Measurements from ENCODE around the gene FGFBP1. TPM values are rescaled to one million over a fixed set of nuclear protein-coding genes. Genes with fewer than 3 reads are reported as not detected.
A peak's percentile ranks its signal among the peaks of the same experiment; 100 is the strongest.
"Not testable (repeated sequence)": the region's sequence is repeated elsewhere in the genome, so short reads cannot be mapped to it uniquely, and the experiment has no call there.

FGFBP1 gene
- total RNA-seq, 1 donor from 2014 or later: 22.1 TPM

GRCh38 chr4:15917297-15917696 lies 21.2 kb downstream of the FGFBP1 start:
- no peak for TF ChIP-seq CTCF (conservative IDR thresholded peaks at IDR 0.05)
- no peak overlapping the region for H3K4me3 Mint-ChIP-seq
- no peak for DNase-seq (ENCODE audit: extremely low spot score, unreplicated experiment)
- peaks cover 5% of the 10 kb centered on the region for H3K9me3 Mint-ChIP-seq
- H3K27me3 Mint-ChIP-seq: peaks cover 8% of the 10 kb centered on the region
- H3K4me1 Mint-ChIP-seq (ENCODE audit: unreplicated experiment): no peaks in the 10 kb centered on the region
- H3K36me3 Mint-ChIP-seq: no peaks in the 10 kb centered on the region
- H3K27ac Mint-ChIP-seq: no peak overlapping the region

- H3K9me3 Mint-ChIP-seq; DNase-seq (ENCODE audit: extremely low spot score, unreplicated experiment); H3K4me1 Mint-ChIP-seq (ENCODE audit: unreplicated experiment); H3K36me3 Mint-ChIP-seq; H3K4me3 Mint-ChIP-seq; H3K27me3 Mint-ChIP-seq; H3K27ac Mint-ChIP-seq: not testable (repeated sequence)
These were observed 22.2 kb downstream of the FGFBP1 start for GRCh38 chr4:15916358-15916757.

- H3K36me3 Mint-ChIP-seq: no peaks in the 10 kb centered on the region
- H3K9me3 Mint-ChIP-seq: peaks cover 5% of the 10 kb centered on the region
- no peaks in the 10 kb centered on the region for H3K4me1 Mint-ChIP-seq (ENCODE audit: unreplicated experiment)
- no peaks in the 10 kb centered on the region for H3K27me3 Mint-ChIP-seq
- H3K4me3 Mint-ChIP-seq: no peak overlapping the region
- TF ChIP-seq CTCF (conservative IDR thresholded peaks at IDR 0.05): no peak
- no peak overlapping the region for H3K27ac Mint-ChIP-seq
- DNase-seq (ENCODE audit: extremely low spot score, unreplicated experiment): no peak
These were observed 23.8 kb downstream of the FGFBP1 start for GRCh38 chr4:15914736-15915135.

- Mint-ChIP-seq H3K4me3 (no peak overlapping the region), H3K4me1 (ENCODE audit: unreplicated experiment) (no peaks in the 10 kb centered on the region), H3K27ac (peak overlapping the region; percentile 64), H3K36me3 (no peaks in the 10 kb centered on the region), H3K9me3 (peaks cover 5% of the 10 kb centered on the region), H3K27me3 (no peaks in the 10 kb centered on the region)
- no peak for DNase-seq (ENCODE audit: extremely low spot score, unreplicated experiment)
- TF ChIP-seq CTCF (conservative IDR thresholded peaks at IDR 0.05): no peak
These were observed 24.2 kb downstream of the FGFBP1 start for GRCh38 chr4:15914291-15914690.

- Mint-ChIP-seq H3K36me3 (no peaks in the 10 kb centered on the region), H3K9me3 (peaks cover 6% of the 10 kb centered on the region), H3K4me3 (no peak overlapping the region), H3K27me3 (peaks cover 3% of the 10 kb centered on the region), H3K4me1 (ENCODE audit: unreplicated experiment) (no peaks in the 10 kb centered on the region), H3K27ac (peak overlapping the region; percentile 94)
- TF ChIP-seq CTCF (conservative IDR thresholded peaks at IDR 0.05): no peak
- no peak for DNase-seq (ENCODE audit: extremely low spot score, unreplicated experiment)
These were observed 24.9 kb downstream of the FGFBP1 start for GRCh38 chr4:15913631-15913970.

- Mint-ChIP-seq H3K4me3 (no peak overlapping the region), H3K9me3 (peaks cover 9% of the 10 kb centered on the region), H3K4me1 (ENCODE audit: unreplicated experiment) (no peaks in the 10 kb centered on the region), H3K27me3 (peaks cover 3% of the 10 kb centered on the region), H3K27ac (peak overlapping the region; percentile 94), H3K36me3 (no peaks in the 10 kb centered on the region)
- no peak for DNase-seq (ENCODE audit: extremely low spot score, unreplicated experiment)
- TF ChIP-seq CTCF (conservative IDR thresholded peaks at IDR 0.05): no peak
These were observed 25.4 kb downstream of the FGFBP1 start for GRCh38 chr4:15912961-15913630.

All from type B pancreatic cell (in vitro differentiated cells).